D721Med (cell line): ENCODE results near the gene RPGRIP1.

Experiments used
- DNase-seq: peaks from one replicate; pipeline ENCODE4 v3.0.0; 2011; ENCODE audit warnings: low spot score; ENCODE audit not compliant: insufficient read length
- FAIRE-seq: peaks from 2 replicates; lab custom pipeline; 2011; peaks lifted over from hg19 to GRCh38; lab: Jason Lieb, UNC
- CTCF ChIP-seq: IDR thresholded peaks from 2 replicates; pipeline ENCODE4 v1.5.1; 2012; ENCODE audit warnings: mild to moderate bottlenecking, control low read depth; ENCODE audit not compliant: insufficient read depth; ENCODE audit errors: missing control alignments

RPGRIP1 gene

GRCh38 chr14:21320913-21321312 lies 41.0 kb downstream of the RPGRIP1 start:
- DNase-seq = no peak
- no peak for TF ChIP-seq CTCF
- no peak for FAIRE-seq

GRCh38 chr14:21322716-21323115 lies 42.8 kb downstream of the RPGRIP1 start:
- no peak for FAIRE-seq
- TF ChIP-seq CTCF = no peak
- DNase-seq = no peak

GRCh38 chr14:21326972-21327371 lies 47.1 kb downstream of the RPGRIP1 start:
- FAIRE-seq (no peak), DNase-seq (no peak)
- TF ChIP-seq CTCF = peak; percentile 1
